T-helper 22 cell (primary cell): ENCODE data around the gene TRABD.
"Not testable (repeated sequence)": the region's sequence is repeated elsewhere in the genome, so short reads cannot be mapped to it uniquely, and the experiment has no call there.

Source experiments
- DNase-seq: peaks from one replicate; pipeline ENCODE4 v3.0.0-alpha.2; 2020; ENCODE audit warnings: low read depth

The TRABD gene

GRCh38 chr22:50151571-50152537 is 33.9 kb upstream of the TRABD start:
- no peak for DNase-seq

DNA sequence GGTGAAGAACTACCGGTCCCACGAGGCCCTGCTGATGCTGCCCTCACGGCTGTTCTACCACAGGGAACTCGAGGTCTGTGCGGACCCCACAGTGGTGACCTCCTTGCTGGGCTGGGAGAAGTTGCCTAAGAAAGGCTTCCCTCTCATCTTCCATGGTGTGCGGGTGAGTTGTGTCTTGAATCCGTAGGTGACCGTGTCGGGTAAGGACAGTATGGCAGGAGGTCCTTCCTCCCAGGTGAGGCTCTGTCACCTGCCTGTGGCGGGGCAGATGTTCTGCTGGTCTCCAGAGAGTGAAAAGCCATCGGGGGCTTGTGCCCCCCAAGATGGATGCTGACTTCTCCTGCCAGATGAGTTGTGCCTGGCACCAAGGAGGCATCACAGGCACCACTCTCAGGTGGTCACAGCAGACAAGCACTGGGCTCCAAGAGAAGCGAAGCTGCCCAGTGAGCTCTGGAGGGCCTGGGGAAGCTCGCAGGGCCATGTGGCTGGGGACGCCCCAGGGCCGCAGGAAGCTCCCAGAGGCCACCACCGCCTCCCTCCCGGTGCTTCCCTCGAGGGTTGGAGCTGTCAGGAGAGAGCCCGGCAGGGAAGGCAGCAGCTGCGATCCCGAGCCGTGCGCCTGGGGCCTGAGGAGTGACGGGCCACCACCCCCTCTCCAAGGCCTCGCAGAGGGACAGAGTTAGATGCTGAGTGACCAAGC is 32.5 kb upstream of the TRABD start:
- no peak for DNase-seq

GRCh38 chr22:50153756-50154140 is 32.0 kb upstream of the TRABD start:
- no peak for DNase-seq

DNA sequence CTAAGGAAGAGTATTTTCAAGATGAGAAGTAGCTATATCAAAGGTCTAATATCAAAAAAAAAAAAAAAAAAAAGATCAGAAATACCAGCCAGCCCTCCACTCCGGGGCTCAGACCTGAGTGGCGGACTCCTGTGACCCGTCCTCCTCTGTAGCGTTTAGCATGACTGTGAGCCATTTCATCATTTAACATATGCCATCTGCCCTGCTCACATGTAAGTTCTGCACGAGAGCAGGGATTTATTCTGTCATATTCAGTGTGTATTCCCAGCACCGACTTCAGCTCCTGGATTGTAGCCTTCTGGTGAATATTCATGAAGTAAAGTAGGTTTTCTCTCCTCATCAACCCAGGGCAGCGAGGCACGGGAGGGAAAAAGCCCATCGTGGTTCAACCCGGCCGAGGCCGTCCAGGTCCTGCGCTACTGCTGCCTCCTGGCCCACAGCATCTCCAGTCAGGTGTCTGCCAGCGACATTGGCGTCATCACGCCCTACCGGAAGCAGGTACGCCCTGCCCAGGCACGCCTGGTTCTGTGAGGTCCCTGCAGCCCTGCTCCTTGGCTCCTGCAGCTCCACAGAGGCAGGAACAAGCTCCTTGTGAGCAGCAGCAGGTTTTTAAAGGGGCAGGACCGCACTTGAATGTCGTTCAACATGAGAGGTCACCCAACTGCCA is 27.9 kb upstream of the TRABD start:
- DNase-seq = no peak

DNA sequence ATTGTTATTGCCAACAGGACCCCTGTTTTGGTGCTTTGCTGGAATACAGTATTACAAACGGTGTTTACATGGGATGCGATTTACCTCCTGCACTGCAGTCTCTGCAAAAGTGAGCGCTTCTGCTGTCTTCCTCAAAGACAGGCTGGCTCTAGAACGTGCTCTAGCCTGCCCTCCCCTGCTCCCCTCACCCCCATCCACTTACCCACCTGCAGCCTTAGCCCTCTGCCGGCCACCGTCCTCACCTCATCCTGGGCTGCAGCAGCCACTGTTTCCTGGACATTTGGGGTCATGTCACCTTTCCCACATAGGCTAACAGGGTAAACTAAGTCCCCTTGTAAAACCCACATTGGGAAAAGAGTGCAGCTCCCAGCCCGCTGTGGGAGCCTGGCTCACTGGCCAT is 24.8 kb upstream of the TRABD start:
- DNase-seq = no peak

DNA sequence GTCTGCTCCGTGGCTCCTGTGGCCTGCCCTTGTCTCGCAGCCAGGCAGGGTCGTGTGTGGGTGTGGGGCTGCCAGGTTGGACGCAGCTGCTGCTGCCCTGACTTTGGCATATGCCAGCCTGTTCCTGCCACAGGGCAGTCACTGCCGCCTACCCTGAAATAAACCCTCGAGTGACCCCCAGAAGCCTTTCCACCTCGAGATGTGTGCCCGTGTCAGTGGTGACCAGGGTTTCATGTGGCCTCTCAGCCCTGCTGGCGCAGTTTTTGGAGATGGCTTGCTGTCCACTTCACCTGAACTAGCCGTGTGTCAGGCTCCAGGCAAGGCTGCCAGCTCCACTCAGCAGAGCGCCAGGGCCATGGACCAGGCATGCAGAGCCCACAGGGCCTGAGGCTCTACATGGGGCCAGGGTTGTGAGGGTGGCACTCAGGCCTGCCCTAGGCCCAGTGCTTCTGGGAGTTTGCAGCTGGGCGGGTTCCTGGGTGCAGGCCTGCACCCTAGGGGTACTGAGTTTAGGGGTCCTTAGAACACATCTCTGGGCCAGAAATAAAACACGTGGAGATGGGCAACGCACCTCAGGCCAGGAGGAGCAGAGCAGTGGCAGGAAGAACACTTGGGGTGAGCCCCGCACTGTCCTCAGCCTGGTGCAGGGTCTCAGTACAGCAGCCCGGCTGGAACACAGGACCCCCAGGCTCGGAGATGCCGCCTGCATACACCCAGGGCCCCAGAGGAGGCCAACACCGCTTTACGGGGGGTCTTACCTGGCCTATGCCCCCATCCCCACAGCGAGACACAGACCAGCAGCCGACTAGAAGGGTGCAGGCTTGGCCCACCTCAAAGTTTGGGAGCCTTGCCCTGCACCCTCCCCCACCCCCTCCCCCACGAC is 24.0 kb upstream of the TRABD start:
- no peak for DNase-seq

GRCh38 chr22:50162391-50162956 is 23.2 kb upstream of the TRABD start:
- no peak for DNase-seq

- no peak for DNase-seq
These were observed 20.1 kb upstream of the TRABD start for GRCh38 chr22:50165436-50166123.

- DNase-seq = no peak
These were observed 17.8 kb upstream of the TRABD start for GRCh38 chr22:50167689-50168489.

GRCh38 chr22:50168490-50169180 is 17.1 kb upstream of the TRABD start:
- DNase-seq = not testable (repeated sequence)

- no peak for DNase-seq
These were observed 16.4 kb upstream of the TRABD start for GRCh38 chr22:50169181-50169759.

DNA sequence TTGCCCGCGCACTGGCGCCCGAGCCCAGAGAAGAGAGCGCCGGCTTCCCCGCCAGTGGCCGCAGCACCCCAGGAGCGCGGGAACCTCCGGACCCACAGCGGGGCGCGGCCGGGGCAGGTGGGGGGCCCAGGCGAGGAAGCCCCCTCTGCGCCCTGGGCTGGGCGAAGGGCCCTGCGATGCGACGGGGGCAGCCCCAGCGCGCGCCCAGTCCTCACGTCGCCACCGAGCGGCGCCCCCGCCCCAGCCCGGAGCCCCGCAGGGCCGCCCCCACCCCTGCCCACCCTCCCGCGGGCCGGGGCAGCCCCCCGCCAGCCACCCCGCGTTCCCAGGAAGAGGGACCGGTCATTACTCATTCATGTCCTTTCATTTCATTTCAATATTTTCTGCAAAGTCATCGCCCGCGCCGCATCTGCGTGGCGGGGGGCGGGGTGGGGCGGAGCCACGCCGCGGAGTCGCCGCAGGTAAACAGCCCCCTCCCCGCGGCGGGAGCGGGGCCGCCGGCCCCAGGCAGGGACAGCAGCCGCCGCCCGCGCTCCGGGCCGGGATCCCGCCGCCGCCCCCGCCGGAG is 15.9 kb upstream of the TRABD start:
- no peak for DNase-seq

DNA sequence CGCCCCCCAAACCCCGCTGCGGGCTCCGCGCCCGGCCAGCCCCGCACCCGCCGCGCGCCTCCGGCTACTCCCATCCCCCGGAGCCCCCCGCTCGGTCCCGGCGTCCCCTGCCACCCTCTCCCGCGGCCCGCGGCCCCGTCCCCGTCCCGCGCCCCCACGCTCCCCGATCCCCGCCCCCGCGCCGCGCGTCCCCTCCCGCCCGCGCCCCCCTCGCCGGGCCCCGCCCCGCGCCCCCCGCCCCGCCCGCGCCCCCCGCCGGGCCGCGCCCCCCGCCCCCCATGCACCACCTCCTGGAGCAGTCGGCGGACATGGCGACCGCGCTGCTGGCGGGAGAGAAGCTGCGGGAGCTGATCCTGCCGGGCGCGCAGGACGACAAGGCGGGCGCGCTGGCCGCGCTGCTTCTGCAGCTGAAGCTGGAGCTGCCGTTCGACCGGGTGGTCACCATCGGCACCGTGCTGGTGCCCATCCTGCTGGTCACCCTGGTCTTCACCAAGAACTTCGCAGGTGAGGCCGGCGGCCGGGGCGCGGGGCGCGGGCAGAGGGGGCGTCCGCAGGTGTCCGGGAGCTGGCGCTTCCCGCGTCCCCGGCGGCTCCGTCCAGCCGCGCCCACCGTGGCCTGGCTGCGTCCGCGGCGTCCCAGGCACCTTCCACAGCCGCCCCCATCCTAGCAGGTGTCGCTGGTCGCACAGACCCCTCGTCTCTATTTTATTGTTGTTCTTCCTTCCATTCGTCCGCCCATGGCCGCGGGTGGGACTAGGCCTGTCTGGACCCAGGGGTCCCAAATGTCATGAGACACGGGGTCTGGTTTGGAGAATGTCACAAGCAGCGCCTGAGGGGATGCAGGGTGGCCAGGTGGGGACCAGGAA is 15.0 kb upstream of the TRABD start, which contains the start of gene PANX2:
TSS of gene PANX2 (plus strand) at position 279 of the 866 bp plus-strand sequence. CDS start at position 279, 0 bp downstream.
- DNase-seq = no peak

DNA sequence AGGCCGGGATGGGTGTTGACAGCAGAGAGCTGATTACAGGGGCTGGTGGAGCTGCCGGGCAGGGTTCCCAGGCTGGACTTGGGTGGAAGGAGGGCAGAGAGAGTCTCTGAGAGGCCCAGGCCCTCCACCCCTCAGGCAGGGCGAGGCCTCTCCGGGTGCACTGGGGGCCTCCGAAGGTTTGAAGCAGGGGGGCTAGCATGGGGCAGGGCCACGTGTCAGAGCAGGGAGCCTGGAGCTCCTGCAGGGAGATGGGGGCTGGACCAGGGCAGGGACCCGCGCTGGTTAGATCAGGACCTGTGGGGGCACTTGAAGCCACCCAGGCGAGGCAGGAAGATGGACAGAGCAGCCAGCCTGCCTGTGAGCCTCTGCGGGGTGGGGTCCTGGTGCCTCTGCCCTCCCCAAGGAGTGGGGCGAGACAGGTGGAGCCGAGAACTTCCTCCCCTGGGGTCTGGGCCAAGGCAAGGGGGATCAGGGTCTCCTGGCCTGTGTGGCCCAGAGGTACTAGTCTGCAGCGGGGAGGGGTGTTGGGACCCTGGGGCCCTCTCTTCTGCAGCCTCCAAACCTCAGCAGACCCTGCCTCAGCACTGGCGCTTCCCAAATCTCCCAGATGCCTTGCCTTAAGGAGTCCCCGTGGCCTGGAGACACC is 14.3 kb upstream of the TRABD start:
- no peak for DNase-seq

DNA sequence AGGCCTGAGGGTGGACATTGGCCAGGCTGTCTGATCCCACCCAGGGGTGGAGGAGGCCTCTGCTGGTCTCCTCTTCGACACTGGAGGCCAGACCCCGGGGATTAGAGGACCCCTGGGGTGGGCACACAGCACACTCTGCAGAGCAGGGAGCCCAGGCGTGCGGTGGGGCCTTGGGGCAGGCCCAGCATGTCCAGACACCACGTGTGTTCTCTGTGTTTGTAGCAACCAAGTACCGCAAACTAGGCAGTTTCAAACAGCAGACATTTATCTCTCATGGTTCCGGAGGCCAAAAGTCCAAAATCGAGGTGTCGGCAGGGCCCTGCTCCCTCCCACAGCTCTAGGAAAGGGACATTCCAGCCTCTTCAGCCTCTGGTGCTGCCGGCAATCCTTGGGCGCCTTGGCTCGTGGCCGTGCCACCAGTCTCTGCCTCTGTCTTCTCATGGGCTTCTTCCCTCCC is 13.7 kb upstream of the TRABD start:
- no peak for DNase-seq

GRCh38 chr22:50173311-50173982 is 12.3 kb upstream of the TRABD start:
- DNase-seq = no peak
